Liver (tissue), 9 donors: ENCODE measurements around the gene ZFX. TPM values are rescaled to one million over a fixed set of nuclear protein-coding genes. Genes with fewer than 3 reads are reported as not detected.

Experiments used
- DNase-seq: peaks from one replicate; pipeline ENCODE4 v3.0.0-alpha.2; 2017; ENCODE audit warnings: low spot score
- H3K27ac ChIP-seq, 2 donors: one replicate each; pipeline ENCODE4 v1.7.0; 2013; ENCODE audit warnings: inconsistent platforms in 2 of 2, low read length in 2 of 2, control low read depth in 1 of 2, low read depth in 1 of 2, mild to moderate bottlenecking in 1 of 2
- H3K27me3 ChIP-seq, 4 donors: one replicate each; pipeline versions ENCODE4 v1.6.1 to v1.7.0; 2013; ENCODE audit warnings: low read length in 3 of 4, inconsistent platforms in 1 of 4, mild to moderate bottlenecking in 1 of 4, moderate library complexity in 1 of 4; ENCODE audit not compliant: control insufficient read depth in 4 of 4, insufficient read depth in 4 of 4
- H3K36me3 ChIP-seq, 4 donors: one replicate each; pipeline versions ENCODE4 v1.6.1 to v1.7.0; 2013; ENCODE audit warnings: low read length in 3 of 4, mild to moderate bottlenecking in 3 of 4, low read depth in 1 of 4, moderate library complexity in 1 of 4; ENCODE audit not compliant: control insufficient read depth in 4 of 4, insufficient read depth in 3 of 4
- H3K4me1 ChIP-seq, 4 donors: one replicate each; pipeline versions ENCODE4 v1.6.1 to v1.7.0; 2013; ENCODE audit warnings: low read length in 3 of 4, mild to moderate bottlenecking in 3 of 4, moderate library complexity in 1 of 4; ENCODE audit not compliant: control insufficient read depth in 4 of 4, insufficient read depth in 4 of 4
- H3K4me3 ChIP-seq, 3 donors: one replicate each; pipeline versions ENCODE4 v1.6.1 to v1.7.0; 2013; ENCODE audit warnings: low read length in 3 of 3, control low read depth in 1 of 3, low read depth in 1 of 3, mild to moderate bottlenecking in 1 of 3
- H3K9ac ChIP-seq, 2 donors: one replicate each; pipeline ENCODE4 v1.7.0; 2013; ENCODE audit warnings: low read length in 2 of 2, mild to moderate bottlenecking in 2 of 2, moderate library complexity in 2 of 2, control low read depth in 1 of 2, low read depth in 1 of 2
- H3K9me3 ChIP-seq, 4 donors: one replicate each; pipeline versions ENCODE4 v1.6.1 to v1.7.0; 2013; ENCODE audit warnings: low read length in 3 of 4; ENCODE audit not compliant: control insufficient read depth in 4 of 4
- CTCF ChIP-seq: fragments of 150-350 bp; IDR thresholded peaks from 2 replicates; pipeline ENCODE4 v1.5.1; 2017; ENCODE audit warnings: improper control_type of control experiment, low read depth, low read length; ENCODE audit not compliant: missing input control
- EGR1 ChIP-seq, 2 donors: IDR thresholded peaks; 2 replicates each; pipeline ENCODE4 v1.6.1; 2016 to 2018; ENCODE audit warnings: antibody characterized with exemption in 2 of 2, low read depth in 2 of 2
- FOXA1 ChIP-seq: IDR thresholded peaks from 2 replicates; pipeline ENCODE4 v1.6.1; 2016; ENCODE audit warnings: antibody characterized with exemption
- FOXA2 ChIP-seq: IDR thresholded peaks from 2 replicates; pipeline ENCODE4 v1.6.1; 2016; ENCODE audit warnings: antibody characterized with exemption
- GABPA ChIP-seq, 2 donors: IDR thresholded peaks in 1 of 2; conservative IDR thresholded peaks in 1 of 2; 2 replicates each; pipeline ENCODE4 v1.6.1; 2016; ENCODE audit warnings: antibody characterized with exemption in 2 of 2, mild to moderate bottlenecking in 1 of 2, moderate library complexity in 1 of 2
- HNF4A ChIP-seq, 2 donors: conservative IDR thresholded peaks; 2 replicates each; pipeline ENCODE4 v1.6.1; 2016; ENCODE audit warnings: antibody characterized with exemption in 2 of 2, mild to moderate bottlenecking in 2 of 2
- HNF4G ChIP-seq: IDR thresholded peaks from 2 replicates; pipeline ENCODE4 v1.6.1; 2016; ENCODE audit warnings: antibody characterized with exemption
- NR2F2 ChIP-seq: IDR thresholded peaks from 2 replicates; pipeline ENCODE4 v1.6.1; 2016; ENCODE audit warnings: antibody characterized with exemption
- RAD21 ChIP-seq, 2 donors: IDR thresholded peaks; 2 replicates each; pipeline ENCODE4 v1.6.1; 2016; ENCODE audit warnings: antibody characterized with exemption in 2 of 2, mild to moderate bottlenecking in 2 of 2
- REST ChIP-seq: IDR thresholded peaks from 2 replicates; pipeline ENCODE4 v1.6.1; 2016; ENCODE audit warnings: antibody characterized with exemption, mild to moderate bottlenecking
- RXRA ChIP-seq, 2 donors: IDR thresholded peaks; 2 replicates each; pipeline ENCODE4 v1.6.1; 2017 to 2018; ENCODE audit warnings: antibody characterized with exemption in 2 of 2, mild to moderate bottlenecking in 1 of 2
- SP1 ChIP-seq: IDR thresholded peaks from 2 replicates; pipeline ENCODE4 v1.6.1; 2018; ENCODE audit warnings: antibody characterized with exemption, mild to moderate bottlenecking
- TAF1 ChIP-seq: conservative IDR thresholded peaks from 2 replicates; pipeline ENCODE4 v1.6.1; 2016; ENCODE audit warnings: antibody characterized with exemption, mild to moderate bottlenecking
- YY1 ChIP-seq: IDR thresholded peaks from 2 replicates; pipeline ENCODE4 v1.6.1; 2016; ENCODE audit warnings: antibody characterized with exemption, mild to moderate bottlenecking
- WGBS: extraction: QIAGEN DNeasy Blood & Tissue Kit; methylation state at CpG from one replicate; pipeline ENCODE4 v1.1.7; 2013; 5-methylcytosine and 5-hydroxymethylcytosine counted together
- polyA plus RNA-seq, 2 donors: library from polyadenylated mRNA; stranded (reverse) in 1 of 2; unstranded in 1 of 2; fragments of 200-250 nt in 1 of 2; fragments of >200 nt in 1 of 2; fragmentation: Nextera tagmentation in 1 of 2; extraction: Ambion mirVana in 1 of 2; gene quantifications; one replicate each; pipeline versions ENCODE4 v1.2.1 to v1.2.3, GENCODE V29; 2013 to 2015
- total RNA-seq, 2 donors: library from RNA; depleted of rRNA; stranded (reverse); fragments of >200 nt; gene quantifications; one replicate each; pipeline ENCODE4 v1.2.3, GENCODE V29; 2014
- TF ChIP-seq, protein P1 (sequence below): IDR thresholded peaks from 2 replicates; pipeline ENCODE4 v1.6.1; 2016; ENCODE audit warnings: antibody characterized with exemption
- TF ChIP-seq, protein P2 (sequence below): IDR thresholded peaks from 2 replicates; pipeline ENCODE4 v1.6.1; 2016; ENCODE audit warnings: antibody characterized with exemption
- TF ChIP-seq, protein P3 (sequence below): IDR thresholded peaks from 2 replicates; pipeline ENCODE4 v1.6.1; 2016; ENCODE audit warnings: antibody characterized with exemption
- donor health status: healthy.
- donor health status: healthy.
- donor health status: healthy.
- donor health status: healthy.
- donor health status: healthy.

The ZFX gene
- total and polyA plus RNA-seq, 4 donors, result 3.8 to 50.0 (median 19.0) TPM

DNA sequence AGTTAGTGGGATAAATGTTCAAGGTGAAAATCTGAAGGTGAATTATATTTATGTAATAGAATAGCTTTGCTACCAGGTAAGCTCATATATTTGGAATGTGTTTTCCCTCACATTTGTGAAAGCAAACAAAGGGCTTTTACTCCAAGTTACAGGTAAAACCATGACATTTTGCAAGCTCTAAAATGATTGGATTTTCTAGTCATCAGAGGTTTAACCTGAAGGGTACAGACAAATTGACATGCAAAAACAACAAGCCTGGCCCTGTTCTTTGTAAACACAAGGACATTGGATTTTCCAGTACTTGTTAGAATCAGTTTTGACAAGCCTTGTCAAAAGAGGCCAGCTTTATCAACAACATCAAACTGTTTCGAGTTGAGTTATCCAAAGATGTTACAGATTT is 51.7 kb downstream of the ZFX start:
- H3K4me1 ChIP-seq, result peaks cover 3 to 30% (median 22%) of the 10 kb centered on the region in 4 donors
- H3K4me3 ChIP-seq, result no peak overlapping the region
- H3K36me3 ChIP-seq, result peaks cover 0 to 6% (median 2%) of the 10 kb centered on the region in 4 donors
- no peak overlapping the region for H3K9ac ChIP-seq
- no peaks in the 10 kb centered on the region for H3K9me3 ChIP-seq
- DNase-seq, result no peak
- H3K27ac ChIP-seq, result no peak overlapping the region
- TF ChIP-seq RXRA (IDR thresholded peaks at IDR 0.05), result no peak
- TF ChIP-seq GABPA (IDR thresholded peaks at IDR 0.05 in 1 of 2, conservative IDR thresholded peaks at IDR 0.05 in 1 of 2), result no peak
- no peak for TF ChIP-seq FOXA1
- TF ChIP-seq CTCF, result no peak
- TF ChIP-seq SP1, result no peak
- TF ChIP-seq, protein P1, sequence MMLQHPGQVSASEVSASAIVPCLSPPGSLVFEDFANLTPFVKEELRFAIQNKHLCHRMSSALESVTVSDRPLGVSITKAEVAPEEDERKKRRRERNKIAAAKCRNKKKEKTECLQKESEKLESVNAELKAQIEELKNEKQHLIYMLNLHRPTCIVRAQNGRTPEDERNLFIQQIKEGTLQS, result no peak
- TF ChIP-seq FOXA2, result no peak
- TF ChIP-seq NR2F2, result no peak
- no peak for TF ChIP-seq REST
- no peak for TF ChIP-seq YY1
- no peak for TF ChIP-seq RAD21 (IDR thresholded peaks at IDR 0.05)
- TF ChIP-seq, protein P2, sequence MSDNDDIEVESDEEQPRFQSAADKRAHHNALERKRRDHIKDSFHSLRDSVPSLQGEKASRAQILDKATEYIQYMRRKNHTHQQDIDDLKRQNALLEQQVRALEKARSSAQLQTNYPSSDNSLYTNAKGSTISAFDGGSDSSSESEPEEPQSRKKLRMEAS, result no peak
- TF ChIP-seq, protein P3, sequence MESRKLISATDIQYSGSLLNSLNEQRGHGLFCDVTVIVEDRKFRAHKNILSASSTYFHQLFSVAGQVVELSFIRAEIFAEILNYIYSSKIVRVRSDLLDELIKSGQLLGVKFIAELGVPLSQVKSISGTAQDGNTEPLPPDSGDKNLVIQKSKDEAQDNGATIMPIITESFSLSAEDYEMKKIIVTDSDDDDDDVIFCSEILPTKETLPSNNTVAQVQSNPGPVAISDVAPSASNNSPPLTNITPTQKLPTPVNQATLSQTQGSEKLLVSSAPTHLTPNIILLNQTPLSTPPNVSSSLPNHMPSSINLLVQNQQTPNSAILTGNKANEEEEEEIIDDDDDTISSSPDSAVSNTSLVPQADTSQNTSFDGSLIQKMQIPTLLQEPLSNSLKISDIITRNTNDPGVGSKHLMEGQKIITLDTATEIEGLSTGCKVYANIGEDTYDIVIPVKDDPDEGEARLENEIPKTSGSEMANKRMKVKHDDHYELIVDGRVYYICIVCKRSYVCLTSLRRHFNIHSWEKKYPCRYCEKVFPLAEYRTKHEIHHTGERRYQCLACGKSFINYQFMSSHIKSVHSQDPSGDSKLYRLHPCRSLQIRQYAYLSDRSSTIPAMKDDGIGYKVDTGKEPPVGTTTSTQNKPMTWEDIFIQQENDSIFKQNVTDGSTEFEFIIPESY, result no peak
- TF ChIP-seq HNF4A (conservative IDR thresholded peaks at IDR 0.05), result no peak
- TF ChIP-seq HNF4G, result no peak
- no peak for TF ChIP-seq EGR1 (IDR thresholded peaks at IDR 0.05; ENCODE audit: low read depth in 2 of 2)
- no peak for TF ChIP-seq TAF1
- H3K27me3 ChIP-seq, result no peaks in the 10 kb centered on the region
- 46% methylated on average over 1 of the region's 1 CpG for WGBS
